ENCODE data around the gene PTGIS. TPM values are rescaled to one million over a fixed set of nuclear protein-coding genes. Genes with fewer than 3 reads are reported as not detected.

Gene PTGIS
- total RNA-seq, 2 experiments from 2014 or later, result 1.5 to 1.6 TPM

GRCh38 chr20:49573900-49574416, 6.0 kb upstream of the PTGIS start:
- no peak overlapping the region for H3K4me3 Mint-ChIP-seq
- peaks cover 20% of the 10 kb centered on the region for H3K4me1 Mint-ChIP-seq (ENCODE audit: low read depth)
- H3K36me3 Mint-ChIP-seq (ENCODE audit: low read depth), result no peaks in the 10 kb centered on the region
- no peak overlapping the region for H3K27ac Mint-ChIP-seq
- POLR2A ChIA-PET, result no interaction called here
- no peak for TF ChIP-seq CTCF (IDR thresholded peaks at IDR 0.05)
- ATAC-seq (no peak), DNase-seq (no peak)
- peaks cover 24% of the 10 kb centered on the region for H3K27me3 Mint-ChIP-seq
- CTCF ChIA-PET, result no interaction called here
- H3K9me3 Mint-ChIP-seq, result peaks cover 6% of the 10 kb centered on the region
- intact Hi-C loops (cut with micrococcal nuclease), result no loop called here

GRCh38 chr20:49572857-49573256, 4.9 kb upstream of the PTGIS start:
- TF ChIP-seq CTCF (IDR thresholded peaks at IDR 0.05), result no peak
- Mint-ChIP-seq H3K27me3 (peaks cover 30% of the 10 kb centered on the region), H3K4me3 (peak overlapping the region; percentile 2), H3K9me3 (peaks cover 6% of the 10 kb centered on the region), H3K36me3 (ENCODE audit: low read depth) (no peaks in the 10 kb centered on the region), H3K4me1 (ENCODE audit: low read depth) (peaks cover 24% of the 10 kb centered on the region), H3K27ac (peak overlapping the region; percentile 53)
- ATAC-seq (peak; percentile 37), DNase-seq (no peak)
- ChIA-PET POLR2A (no interaction called here), CTCF (no interaction called here)
- intact Hi-C loops (cut with micrococcal nuclease), result no loop called here

DNA sequence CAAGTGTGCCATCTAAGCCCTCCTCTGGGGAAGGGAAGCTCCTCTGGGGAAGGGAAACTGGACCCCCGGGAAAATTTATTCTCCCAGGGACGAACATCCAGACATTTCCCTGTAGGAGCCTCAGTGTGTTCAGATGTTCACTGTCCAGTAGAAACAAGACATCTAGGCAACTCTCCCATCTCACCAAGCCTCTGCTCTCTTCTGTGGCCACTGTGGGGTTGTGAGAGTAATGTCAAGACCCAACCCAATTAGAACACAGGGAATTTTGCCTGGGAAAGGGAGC, 3.6 kb upstream of the PTGIS start:
- ChIA-PET CTCF (interaction anchor here (0.9 to 1.2 kb wide), 3 partner anchors 29 to 37 kb away, joined by 3 to 5 read pairs (median 3); no protein-coding TSS in a partner anchor), POLR2A (interaction anchor here (1.1 to 1.3 kb wide), 3 partner anchors 12 to 283 kb away, joined by 3 read pairs; no protein-coding TSS in a partner anchor)
- no peak for TF ChIP-seq CTCF (IDR thresholded peaks at IDR 0.05)
- no peak overlapping the region for H3K4me3 Mint-ChIP-seq
- H3K9me3 Mint-ChIP-seq, result peaks cover 5% of the 10 kb centered on the region
- DNase-seq, result no peak
- H3K27me3 Mint-ChIP-seq, result peaks cover 37% of the 10 kb centered on the region
- peaks cover 21% of the 10 kb centered on the region for H3K4me1 Mint-ChIP-seq (ENCODE audit: low read depth)
- H3K27ac Mint-ChIP-seq, result no peak overlapping the region
- no peaks in the 10 kb centered on the region for H3K36me3 Mint-ChIP-seq (ENCODE audit: low read depth)
- intact Hi-C loops (cut with micrococcal nuclease), result no loop called here
- no peak for ATAC-seq

DNA sequence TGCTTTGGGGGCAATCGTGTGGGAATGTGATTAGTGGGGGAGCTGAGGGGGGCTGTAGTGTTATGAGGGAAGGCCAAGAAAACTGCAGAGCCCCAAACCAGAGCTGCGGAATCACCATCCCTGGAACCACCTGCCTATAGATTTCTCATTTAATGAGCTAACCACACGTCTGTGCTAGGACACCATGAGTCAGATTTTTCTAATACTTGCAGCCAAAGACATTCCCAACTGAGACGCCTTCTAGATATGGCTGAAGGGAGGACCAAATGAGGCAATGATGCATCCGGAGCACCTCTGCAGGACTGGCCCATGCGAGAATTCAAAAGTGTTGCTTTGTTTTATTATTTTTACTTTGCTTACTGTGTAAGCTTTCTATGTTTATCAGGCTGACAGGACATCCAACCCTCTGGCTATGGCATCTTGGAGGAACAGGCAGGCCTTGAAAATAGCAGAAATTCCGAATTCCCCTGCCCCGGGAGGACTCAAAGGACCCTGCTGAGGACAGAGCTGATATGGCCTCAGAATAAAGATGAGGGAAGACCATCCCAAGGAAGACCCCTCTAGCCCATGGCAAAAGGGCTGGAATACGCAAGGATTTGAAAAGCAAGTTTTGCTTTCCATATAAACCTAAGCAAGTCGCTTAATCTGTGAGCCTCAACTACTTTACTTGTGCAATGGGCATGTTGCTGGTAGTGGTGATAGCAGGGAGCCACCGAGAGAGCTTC, 3.1 kb upstream of the PTGIS start:
- Mint-ChIP-seq H3K4me3 (no peak overlapping the region), H3K27me3 (peaks cover 41% of the 10 kb centered on the region), H3K27ac (no peak overlapping the region), H3K36me3 (ENCODE audit: low read depth) (no peaks in the 10 kb centered on the region), H3K4me1 (ENCODE audit: low read depth) (peaks cover 19% of the 10 kb centered on the region), H3K9me3 (no peaks in the 10 kb centered on the region)
- POLR2A ChIA-PET, result interaction anchor here (0.7 to 1.3 kb wide), 5 partner anchors 12 to 282 kb away, joined by 3 read pairs; no protein-coding TSS in a partner anchor
- no peak for DNase-seq
- no peak for TF ChIP-seq CTCF (IDR thresholded peaks at IDR 0.05)
- ATAC-seq, result no peak
- intact Hi-C loops (cut with micrococcal nuclease), result no loop called here
- CTCF ChIA-PET, result interaction anchor here (0.9 to 2.3 kb wide), 4 partner anchors 29 to 37 kb away, joined by 3 to 9 read pairs (median 4); no protein-coding TSS in a partner anchor

GRCh38 chr20:49570161-49570827, 2.4 kb upstream of the PTGIS start:
- CTCF ChIA-PET, result interaction anchor here (0.8 to 2.3 kb wide), 5 partner anchors 19 to 38 kb away, joined by 3 to 9 read pairs (median 4); no protein-coding TSS in a partner anchor
- Mint-ChIP-seq H3K4me3 (no peak overlapping the region), H3K4me1 (ENCODE audit: low read depth) (peaks cover 19% of the 10 kb centered on the region), H3K27me3 (peaks cover 46% of the 10 kb centered on the region), H3K36me3 (ENCODE audit: low read depth) (no peaks in the 10 kb centered on the region), H3K27ac (no peak overlapping the region), H3K9me3 (no peaks in the 10 kb centered on the region)
- no peak for ATAC-seq
- no peak for DNase-seq
- intact Hi-C loops (cut with micrococcal nuclease), result no loop called here
- POLR2A ChIA-PET, result interaction anchor here (0.7 to 1.7 kb wide), 7 partner anchors 13 to 25 kb away, joined by 3 to 6 read pairs (median 3); no protein-coding TSS in a partner anchor
- no peak for TF ChIP-seq CTCF (IDR thresholded peaks at IDR 0.05)

Data from activated CD8-positive, alpha-beta T cell treated with anti-CD3 and anti-CD28 coated beads for 36 hours (primary cell).